Panc1 (cell line): ENCODE results near the gene STK16. TPM values are rescaled to one million over a fixed set of nuclear protein-coding genes. Genes with fewer than 3 reads are reported as not detected.

Experiments
- ATAC-seq: fragments of 200-7000 bp; cut with Tn5 transposase; 2 replicates; pipeline ENCODE4 v1.9.1; 2020; ENCODE audit warnings: mild to moderate bottlenecking, moderate library complexity
- BruUV-seq: library from RNA; stranded (reverse); fragments of 400-500 nt; replicated peaks from 2 replicates; lab custom pipeline; 2021; lab: Mats Ljungman, UMichigan
- CTCF ChIA-PET: fragments of 300-600 bp; sonication (Branson Sonifier 250); formaldehyde crosslinking; loops from one replicate; lab custom pipeline; 2022; ENCODE audit warnings: antibody characterized with exemption; lab: Charles Lee
- POLR2A ChIA-PET: fragments of 300-600 bp; sonication (Branson Sonifier 250); formaldehyde crosslinking; loops from one replicate; lab custom pipeline; 2022; ENCODE audit warnings: antibody characterized with exemption; lab: Charles Lee
- DNase-seq: peaks from one replicate; pipeline ENCODE4 v3.0.0-alpha.2; 2010; ENCODE audit warnings: low read depth, low spot score
- H3K27ac ChIP-seq: 2 replicates; pipeline ENCODE4 v1.5.1; 2011; ENCODE audit warnings: mild to moderate bottlenecking, low read length, inconsistent platforms
- H3K27me3 ChIP-seq: fragments of 200-500 bp; sonication (Bioruptor generic); 2 replicates; pipeline ENCODE4 v1.6.0; 2014; ENCODE audit warnings: low read length, inconsistent platforms; ENCODE audit not compliant: control insufficient read depth, insufficient read depth
- H3K36me3 ChIP-seq: fragments of 200-500 bp; sonication (Bioruptor generic); 2 replicates; pipeline ENCODE4 v1.5.1; 2014; ENCODE audit warnings: inconsistent platforms, mild to moderate bottlenecking, low read length, moderate library complexity; ENCODE audit not compliant: control insufficient read depth, insufficient read depth
- H3K4me1 ChIP-seq: 2 replicates; pipeline ENCODE4 v1.5.1; 2011; ENCODE audit warnings: inconsistent platforms, mild to moderate bottlenecking, low read length, moderate library complexity; ENCODE audit not compliant: control insufficient read depth, insufficient read depth
- H3K4me3 ChIP-seq, 2 experiments: 2 replicates each; pipeline ENCODE4 v1.5.1; 2011 to 2012; ENCODE audit warnings: low read depth in 2 of 2, low read length in 2 of 2, mild to moderate bottlenecking in 2 of 2, inconsistent platforms in 1 of 2, moderate library complexity in 1 of 2
- H3K9me3 ChIP-seq: fragments of 200-500 bp; sonication (Bioruptor generic); 2 replicates; pipeline ENCODE4 v1.5.1; 2014; ENCODE audit warnings: low read depth, mild to moderate bottlenecking, inconsistent platforms, low read length, moderate library complexity; ENCODE audit not compliant: control insufficient read depth, insufficient read depth
- POLR2AphosphoS5 ChIP-seq: IDR thresholded peaks from 2 replicates; pipeline ENCODE4 v1.6.1; 2012; ENCODE audit warnings: mild to moderate bottlenecking, low read depth, low read length, moderate library complexity
- SIN3A ChIP-seq: IDR thresholded peaks from 2 replicates; pipeline ENCODE4 v1.6.1; 2012; ENCODE audit warnings: low read depth, mild to moderate bottlenecking, low read length, moderate library complexity, borderline replicate concordance; ENCODE audit not compliant: insufficient read depth
- TCF7L2 ChIP-seq: IDR thresholded peaks from 2 replicates; pipeline ENCODE4 v1.6.1; 2011; ENCODE audit warnings: mild to moderate bottlenecking, low read depth, low read length, inconsistent platforms
- in situ Hi-C: cut with HindIII; loops from 2 replicates; pipeline ENCODE4 v1.10.0; 2016; ENCODE audit warnings: low sequenced_read_pairs, low pct_unique_long_range_greater_than_20kb
- intact Hi-C: fragments of 100-400 bp; cut with micrococcal nuclease; formaldehyde crosslinking; loops from one replicate; pipeline ENCODE4 v1.10.0; 2022; ENCODE audit not compliant: unreplicated experiment
- total RNA-seq: library from RNA; stranded (reverse); gene quantifications from one replicate; pipeline ENCODE4 v1.2.1, GENCODE V29; 2021; ENCODE audit not compliant: unreplicated experiment
- TF ChIP-seq, protein P1 (sequence below), 2 experiments: IDR thresholded peaks; 2 replicates each; pipeline ENCODE4 v1.6.1; 2011 to 2012; ENCODE audit warnings: low read depth in 2 of 2, control low read depth in 1 of 2, low read length in 1 of 2, mild to moderate bottlenecking in 1 of 2, moderate library complexity in 1 of 2; ENCODE audit not compliant: insufficient read depth in 1 of 2
- TF ChIP-seq, protein P2 (sequence below): fragments of 450-650 bp; IDR thresholded peaks from 2 replicates; pipeline ENCODE4 v1.5.1; 2017; ENCODE audit warnings: mild to moderate bottlenecking

STK16 gene
- total RNA-seq, 1 experiment from 2014 or later: 29.9 TPM

DNA sequence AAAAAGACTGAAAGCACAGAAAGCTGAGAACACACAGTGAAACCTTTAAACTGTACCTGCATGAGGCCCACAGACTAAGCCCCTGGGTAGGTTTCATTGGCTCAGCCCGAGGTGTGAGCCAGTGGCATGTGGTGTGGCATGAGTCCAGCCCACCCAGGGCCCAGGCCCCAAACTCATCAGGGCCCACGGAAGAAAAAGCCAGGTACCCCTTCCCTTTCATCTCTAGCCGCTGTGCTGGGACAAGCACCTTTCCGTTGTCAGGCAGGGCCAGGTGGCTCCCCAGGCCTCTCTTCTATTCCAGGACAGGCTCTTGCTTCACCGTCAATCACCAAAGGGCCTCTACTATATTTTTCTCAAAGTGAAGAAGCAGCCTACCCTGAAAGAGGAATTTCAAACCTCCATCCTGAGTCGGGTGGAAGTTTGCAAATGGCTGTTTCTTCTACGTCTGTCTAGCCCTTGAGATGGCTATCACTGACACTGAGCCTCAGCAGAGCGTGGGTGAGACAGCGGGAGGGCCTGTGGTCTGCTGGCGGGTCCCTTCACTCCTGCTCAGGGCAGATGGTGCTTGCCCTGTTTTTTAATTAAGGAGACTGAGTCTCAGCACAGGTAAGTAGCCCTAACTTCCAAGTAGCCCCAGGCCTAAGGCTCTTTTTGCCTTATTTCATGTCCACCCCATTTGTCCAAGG lies 42.4 kb downstream of the STK16 start:
- no peak overlapping the region for H3K4me3 ChIP-seq
- H3K27ac ChIP-seq: no peak overlapping the region
- ATAC-seq: no peak
- no peak for TF ChIP-seq SIN3A
- no peak for TF ChIP-seq TCF7L2
- TF ChIP-seq, protein P1, sequence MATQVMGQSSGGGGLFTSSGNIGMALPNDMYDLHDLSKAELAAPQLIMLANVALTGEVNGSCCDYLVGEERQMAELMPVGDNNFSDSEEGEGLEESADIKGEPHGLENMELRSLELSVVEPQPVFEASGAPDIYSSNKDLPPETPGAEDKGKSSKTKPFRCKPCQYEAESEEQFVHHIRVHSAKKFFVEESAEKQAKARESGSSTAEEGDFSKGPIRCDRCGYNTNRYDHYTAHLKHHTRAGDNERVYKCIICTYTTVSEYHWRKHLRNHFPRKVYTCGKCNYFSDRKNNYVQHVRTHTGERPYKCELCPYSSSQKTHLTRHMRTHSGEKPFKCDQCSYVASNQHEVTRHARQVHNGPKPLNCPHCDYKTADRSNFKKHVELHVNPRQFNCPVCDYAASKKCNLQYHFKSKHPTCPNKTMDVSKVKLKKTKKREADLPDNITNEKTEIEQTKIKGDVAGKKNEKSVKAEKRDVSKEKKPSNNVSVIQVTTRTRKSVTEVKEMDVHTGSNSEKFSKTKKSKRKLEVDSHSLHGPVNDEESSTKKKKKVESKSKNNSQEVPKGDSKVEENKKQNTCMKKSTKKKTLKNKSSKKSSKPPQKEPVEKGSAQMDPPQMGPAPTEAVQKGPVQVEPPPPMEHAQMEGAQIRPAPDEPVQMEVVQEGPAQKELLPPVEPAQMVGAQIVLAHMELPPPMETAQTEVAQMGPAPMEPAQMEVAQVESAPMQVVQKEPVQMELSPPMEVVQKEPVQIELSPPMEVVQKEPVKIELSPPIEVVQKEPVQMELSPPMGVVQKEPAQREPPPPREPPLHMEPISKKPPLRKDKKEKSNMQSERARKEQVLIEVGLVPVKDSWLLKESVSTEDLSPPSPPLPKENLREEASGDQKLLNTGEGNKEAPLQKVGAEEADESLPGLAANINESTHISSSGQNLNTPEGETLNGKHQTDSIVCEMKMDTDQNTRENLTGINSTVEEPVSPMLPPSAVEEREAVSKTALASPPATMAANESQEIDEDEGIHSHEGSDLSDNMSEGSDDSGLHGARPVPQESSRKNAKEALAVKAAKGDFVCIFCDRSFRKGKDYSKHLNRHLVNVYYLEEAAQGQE (IDR thresholded peaks at IDR 0.05; ENCODE audit: insufficient read depth in 1 of 2, low read depth in 2 of 2, low read length in 1 of 2): no peak
- TF ChIP-seq, protein P2, sequence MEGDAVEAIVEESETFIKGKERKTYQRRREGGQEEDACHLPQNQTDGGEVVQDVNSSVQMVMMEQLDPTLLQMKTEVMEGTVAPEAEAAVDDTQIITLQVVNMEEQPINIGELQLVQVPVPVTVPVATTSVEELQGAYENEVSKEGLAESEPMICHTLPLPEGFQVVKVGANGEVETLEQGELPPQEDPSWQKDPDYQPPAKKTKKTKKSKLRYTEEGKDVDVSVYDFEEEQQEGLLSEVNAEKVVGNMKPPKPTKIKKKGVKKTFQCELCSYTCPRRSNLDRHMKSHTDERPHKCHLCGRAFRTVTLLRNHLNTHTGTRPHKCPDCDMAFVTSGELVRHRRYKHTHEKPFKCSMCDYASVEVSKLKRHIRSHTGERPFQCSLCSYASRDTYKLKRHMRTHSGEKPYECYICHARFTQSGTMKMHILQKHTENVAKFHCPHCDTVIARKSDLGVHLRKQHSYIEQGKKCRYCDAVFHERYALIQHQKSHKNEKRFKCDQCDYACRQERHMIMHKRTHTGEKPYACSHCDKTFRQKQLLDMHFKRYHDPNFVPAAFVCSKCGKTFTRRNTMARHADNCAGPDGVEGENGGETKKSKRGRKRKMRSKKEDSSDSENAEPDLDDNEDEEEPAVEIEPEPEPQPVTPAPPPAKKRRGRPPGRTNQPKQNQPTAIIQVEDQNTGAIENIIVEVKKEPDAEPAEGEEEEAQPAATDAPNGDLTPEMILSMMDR: no peak
- no peak; the same call in 1 of the 2 replicates for TF ChIP-seq POLR2AphosphoS5
- no peaks in the 10 kb centered on the region for H3K27me3 ChIP-seq
- in situ Hi-C loops: no loop called here
- ChIA-PET CTCF (no interaction called here), POLR2A (no interaction called here)
- no TSS peak for BruUV-seq
- peaks cover 4% of the 10 kb centered on the region; the same call in 1 of the 2 replicates for H3K4me1 ChIP-seq
- no peak for DNase-seq
- intact Hi-C loops: no loop called here
- no peaks in the 10 kb centered on the region for H3K9me3 ChIP-seq
- H3K36me3 ChIP-seq: no peaks in the 10 kb centered on the region

DNA sequence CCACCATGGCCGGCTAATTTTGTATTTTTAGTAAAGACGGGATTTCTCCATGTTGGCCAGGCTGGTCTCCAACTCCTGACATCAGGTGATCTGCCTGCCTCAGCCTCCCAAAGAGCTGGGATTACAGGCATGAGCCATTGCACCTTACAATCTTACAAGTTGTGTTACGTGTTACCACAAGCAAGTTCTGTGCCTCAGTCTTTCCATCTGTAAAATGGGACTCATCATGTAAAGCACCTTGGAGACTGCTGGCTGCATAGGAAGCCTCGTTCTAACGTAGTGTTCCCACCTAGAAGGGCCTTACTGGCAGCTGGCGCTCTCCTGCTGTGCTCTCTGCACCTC lies 43.9 kb downstream of the STK16 start:
- peaks cover 4% of the 10 kb centered on the region; the same call in 1 of the 2 replicates for H3K4me1 ChIP-seq
- TF ChIP-seq TCF7L2 (no peak), SIN3A (no peak), POLR2AphosphoS5 (no peak)
- TF ChIP-seq, protein P2: no peak
- TF ChIP-seq, protein P1 (IDR thresholded peaks at IDR 0.05; ENCODE audit: insufficient read depth in 1 of 2, low read depth in 2 of 2, low read length in 1 of 2): no peak
- no TSS peak for BruUV-seq
- ChIA-PET CTCF (no interaction called here), POLR2A (no interaction called here)
- in situ Hi-C loops: no loop called here
- H3K4me3 ChIP-seq: no peak overlapping the region
- DNase-seq (no peak), ATAC-seq (no peak)
- H3K27me3 ChIP-seq: no peaks in the 10 kb centered on the region
- intact Hi-C loops: no loop called here
- no peak overlapping the region for H3K27ac ChIP-seq
- H3K36me3 ChIP-seq: no peaks in the 10 kb centered on the region
- no peaks in the 10 kb centered on the region for H3K9me3 ChIP-seq
